GM12892 (cell line): Measurements from ENCODE around the gene HIRIP3.

Experiments
- POLR2A ChIP-seq: IDR thresholded peaks from 2 replicates; pipeline ENCODE4 v1.6.1; 2011; ENCODE audit warnings: low read depth, low read length, control low read depth
- POLR2AphosphoS5 ChIP-seq: IDR thresholded peaks from 2 replicates; pipeline ENCODE4 v1.6.1; 2011; ENCODE audit warnings: low read depth, low read length, control low read depth

GRCh38 chr16:30023586-30023985, 28.2 kb upstream of the HIRIP3 start:
- no peak for TF ChIP-seq POLR2A
- no peak for TF ChIP-seq POLR2AphosphoS5
